GM12891 (cell line): ENCODE data around the gene FGF3.

Experiments
- PAX5 ChIP-seq: IDR thresholded peaks from 2 replicates; pipeline ENCODE4 v1.6.1; 2011; ENCODE audit warnings: low read length, moderate library complexity, mild to moderate bottlenecking; ENCODE audit not compliant: insufficient read depth, severe bottlenecking
- POLR2A ChIP-seq: IDR thresholded peaks from 2 replicates; pipeline ENCODE4 v1.6.1; 2011; ENCODE audit warnings: low read depth, low read length, control low read depth
- POLR2AphosphoS5 ChIP-seq: IDR thresholded peaks from 2 replicates; pipeline ENCODE4 v1.6.1; 2011; ENCODE audit warnings: low read depth, low read length, control low read depth
- SPI1 ChIP-seq: IDR thresholded peaks from 2 replicates; pipeline ENCODE4 v1.6.1; 2011; ENCODE audit warnings: low read depth, low read length, control low read depth
- TAF1 ChIP-seq: IDR thresholded peaks from 2 replicates; pipeline ENCODE4 v1.6.1; 2011; ENCODE audit warnings: low read depth, low read length, control low read depth

DNA sequence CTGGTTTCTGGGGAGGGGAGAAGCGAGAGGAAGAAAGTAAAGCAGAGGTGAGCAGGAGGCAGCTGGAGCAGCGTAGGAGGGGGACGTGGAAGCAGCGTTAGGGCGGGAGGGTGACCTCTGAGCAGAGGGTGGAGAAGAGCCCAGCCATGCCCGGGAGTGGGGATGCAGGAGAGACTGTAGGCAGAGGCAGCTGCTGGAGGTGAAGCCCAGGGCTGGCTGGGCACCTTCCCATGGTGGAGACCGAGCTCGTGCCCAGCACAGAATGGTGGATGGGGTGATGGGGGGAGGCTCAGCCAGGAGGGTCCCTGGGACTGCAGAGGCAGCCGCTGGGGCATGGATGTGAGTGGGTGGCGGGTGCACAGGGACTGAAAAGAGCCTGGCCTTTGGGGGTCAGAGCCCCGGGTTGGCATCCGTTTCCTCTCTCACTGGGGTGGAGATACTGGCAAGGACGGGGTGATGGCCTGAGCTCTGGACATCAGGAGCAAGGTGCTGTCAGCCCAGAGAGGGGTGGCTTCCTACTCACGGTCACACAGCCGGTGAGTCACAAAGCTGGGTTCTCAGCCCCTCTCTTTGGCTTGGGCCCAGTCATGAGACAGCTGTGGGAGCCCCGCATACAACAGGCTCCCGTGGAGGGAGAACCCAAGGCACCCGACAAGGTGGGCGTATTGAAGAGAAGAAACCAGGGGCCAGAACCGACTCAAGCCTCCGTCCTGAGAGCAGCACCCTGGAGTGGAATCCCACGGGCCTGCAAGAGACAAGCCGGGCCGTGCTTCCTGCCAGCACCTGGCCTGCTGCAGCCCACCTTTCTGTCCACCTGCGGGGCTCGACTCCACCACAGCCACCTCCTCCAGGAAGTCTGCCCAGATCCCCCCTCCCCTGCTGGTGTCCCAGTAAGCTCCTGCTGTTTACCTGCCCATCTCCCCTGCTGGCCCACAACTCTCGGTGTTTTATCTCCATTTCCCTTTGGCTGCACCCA is 45.8 kb upstream of the FGF3 start:
- TF ChIP-seq POLR2A = no peak
- TF ChIP-seq POLR2AphosphoS5 = no peak
- TF ChIP-seq TAF1 = no peak
- TF ChIP-seq PAX5 = no peak
- TF ChIP-seq SPI1 = no peak
